IMR-90 (cell line): ENCODE results near the gene RMND1. TPM values are rescaled to one million over a fixed set of nuclear protein-coding genes. Genes with fewer than 3 reads are reported as not detected.

Source experiments
- ATAC-seq: fragments of 200-7000 bp; cut with Tn5 transposase; 2 replicates; pipeline ENCODE4 v1.9.1; 2020; ENCODE audit warnings: low read depth, mild to moderate bottlenecking, moderate library complexity
- BruUV-seq: library from RNA; stranded (reverse); fragments of 400-500 nt; replicated peaks from 2 replicates; lab custom pipeline; 2021; lab: Mats Ljungman, UMichigan
- CTCF ChIA-PET: fragments of 300-600 bp; formaldehyde crosslinking; extraction: SDS; loops from one replicate; lab custom pipeline; 2021; ENCODE audit warnings: antibody characterized with exemption; lab: Yijun Ruan, JAX
- POLR2A ChIA-PET: fragments of 300-600 bp; sonication (Branson Sonifier 250); formaldehyde crosslinking; loops from one replicate; lab custom pipeline; 2022; ENCODE audit warnings: antibody characterized with exemption; ENCODE audit not compliant: unreplicated experiment; lab: Charles Lee
- DNase-seq: peaks from one replicate; pipeline ENCODE4 v3.0.0; 2013
- H2AFZ ChIP-seq: replicated peaks from 2 replicates; pipeline ENCODE3; 2013; ENCODE audit warnings: low read length, mild to moderate bottlenecking; ENCODE audit not compliant: poor library complexity
- H2AK5ac ChIP-seq: 2 replicates; pipeline ENCODE4 v1.6.1; 2013; ENCODE audit warnings: low read depth, low read length, inconsistent platforms
- H2AK9ac ChIP-seq: replicated peaks from 2 replicates; pipeline ENCODE3; 2013; ENCODE audit warnings: mild to moderate bottlenecking, low read depth, low read length, moderate library complexity; ENCODE audit not compliant: poor library complexity
- H2BK120ac ChIP-seq: 2 replicates; pipeline ENCODE4 v1.6.1; 2013; ENCODE audit warnings: low read depth, low read length, inconsistent platforms
- H2BK15ac ChIP-seq: 3 replicates; pipeline ENCODE4 v1.6.1; 2013; ENCODE audit warnings: low read depth, low read length, inconsistent platforms
- H2BK20ac ChIP-seq: 2 replicates; pipeline ENCODE4 v1.6.1; 2013; ENCODE audit warnings: low read depth, mild to moderate bottlenecking, inconsistent platforms, low read length, moderate library complexity
- H2BK5ac ChIP-seq: 2 replicates; pipeline ENCODE4 v1.6.1; 2013; ENCODE audit warnings: mild to moderate bottlenecking, low read depth, low read length, inconsistent platforms; ENCODE audit not compliant: poor library complexity, severe bottlenecking
- H3K14ac ChIP-seq: replicated peaks from 2 replicates; pipeline ENCODE4 v1.6.1; 2013; ENCODE audit warnings: low read depth, low read length, inconsistent platforms
- H3K18ac ChIP-seq: 2 replicates; pipeline ENCODE4 v1.6.1; 2013; ENCODE audit warnings: low read depth, low read length, control low read depth
- H3K23ac ChIP-seq: 2 replicates; pipeline ENCODE4 v1.6.1; 2013; ENCODE audit warnings: low read depth, low read length, inconsistent platforms
- H3K27ac ChIP-seq: 2 replicates; pipeline ENCODE4 v1.5.1; 2013; ENCODE audit warnings: mild to moderate bottlenecking, control low read depth, low read length; ENCODE audit not compliant: insufficient read depth
- H3K27me3 ChIP-seq: 2 replicates; pipeline ENCODE4 v1.6.1; 2013; ENCODE audit warnings: low read length; ENCODE audit not compliant: control insufficient read depth, insufficient read depth
- H3K36me3 ChIP-seq: 2 replicates; pipeline ENCODE4 v1.6.1; 2013; ENCODE audit warnings: low read length, mixed read lengths; ENCODE audit not compliant: control insufficient read depth, insufficient read depth
- H3K4ac ChIP-seq: 2 replicates; pipeline ENCODE4 v1.6.1; 2013; ENCODE audit warnings: low read depth, low read length, inconsistent platforms
- H3K4me1 ChIP-seq: 2 replicates; pipeline ENCODE4 v1.6.1; 2013; ENCODE audit warnings: low read length, mixed read lengths; ENCODE audit not compliant: control insufficient read depth, insufficient read depth
- H3K4me2 ChIP-seq: 2 replicates; pipeline ENCODE4 v1.6.1; 2013; ENCODE audit warnings: low read depth, mild to moderate bottlenecking, control low read depth, low read length, moderate library complexity
- H3K4me3 ChIP-seq: 2 replicates; pipeline ENCODE4 v1.5.1; 2013; ENCODE audit warnings: low read depth, mild to moderate bottlenecking, control low read depth, low read length, moderate library complexity; ENCODE audit not compliant: insufficient read depth
- H3K56ac ChIP-seq: 2 replicates; pipeline ENCODE4 v1.6.1; 2013; ENCODE audit warnings: low read length, inconsistent platforms; ENCODE audit not compliant: insufficient read depth; ENCODE audit errors: extremely low read depth
- H3K79me1 ChIP-seq, 2 experiments: 2 replicates each; pipeline ENCODE4 v1.6.1; 2013; ENCODE audit warnings: low read length in 2 of 2, inconsistent platforms in 1 of 2, low read depth in 1 of 2
- H3K9ac ChIP-seq: 2 replicates; pipeline ENCODE4 v1.6.1; 2013; ENCODE audit warnings: low read depth, low read length, control low read depth
- H3K9me1 ChIP-seq: 2 replicates; pipeline ENCODE4 v1.6.1; 2013; ENCODE audit warnings: low read length, inconsistent platforms; ENCODE audit not compliant: insufficient read depth
- H3K9me3 ChIP-seq: 2 replicates; pipeline ENCODE4 v1.6.1; 2013; ENCODE audit warnings: low read length; ENCODE audit not compliant: control insufficient read depth, insufficient read depth
- H4K20me1 ChIP-seq: 2 replicates; pipeline ENCODE4 v1.6.1; 2013; ENCODE audit warnings: low read length, inconsistent platforms; ENCODE audit not compliant: insufficient read depth
- H4K5ac ChIP-seq: 2 replicates; pipeline ENCODE4 v1.6.1; 2013; ENCODE audit warnings: mild to moderate bottlenecking, low read depth, low read length, control low read depth
- H4K8ac ChIP-seq, 2 experiments: 2 replicates each; pipeline ENCODE4 v1.6.1; 2013; ENCODE audit warnings: low read depth in 2 of 2, low read length in 2 of 2, control low read depth in 1 of 2, inconsistent platforms in 1 of 2
- H4K91ac ChIP-seq: 2 replicates; pipeline ENCODE4 v1.6.1; 2013; ENCODE audit warnings: low read depth, low read length, inconsistent platforms; ENCODE audit not compliant: insufficient read depth
- BHLHE40 ChIP-seq: fragments of 150-350 bp; IDR thresholded peaks from 2 replicates; pipeline ENCODE4 v1.6.1; 2016; ENCODE audit warnings: mild to moderate bottlenecking, low read depth, low read length
- CEBPB ChIP-seq: IDR thresholded peaks from 2 replicates; pipeline ENCODE4 v1.6.1; 2012; ENCODE audit warnings: low read depth, low read length, improper control_type of control experiment
- CHD1 ChIP-seq: IDR thresholded peaks from 2 replicates; pipeline ENCODE4 v1.6.1; 2012; ENCODE audit warnings: low read depth, low read length, improper control_type of control experiment
- FOS ChIP-seq: fragments of 150-350 bp; IDR thresholded peaks from 2 replicates; pipeline ENCODE4 v1.6.1; 2016; ENCODE audit warnings: low read depth, low read length
- MAFK ChIP-seq: IDR thresholded peaks from 2 replicates; pipeline ENCODE4 v1.6.1; 2012; ENCODE audit warnings: low read depth, low read length, improper control_type of control experiment
- MAZ ChIP-seq: IDR thresholded peaks from 2 replicates; pipeline ENCODE4 v1.6.1; 2012; ENCODE audit warnings: low read depth, mild to moderate bottlenecking, low read length, improper control_type of control experiment, moderate library complexity, borderline replicate concordance
- MXI1 ChIP-seq: IDR thresholded peaks from 2 replicates; pipeline ENCODE4 v1.6.1; 2012; ENCODE audit warnings: low read depth, mild to moderate bottlenecking, low read length, moderate library complexity, borderline replicate concordance
- NFE2L2 ChIP-seq: fragments of 150-350 bp; IDR thresholded peaks from 2 replicates; pipeline ENCODE4 v1.6.1; 2016; ENCODE audit warnings: low read depth, mild to moderate bottlenecking, low read length
- POLR2A ChIP-seq: IDR thresholded peaks from 2 replicates; pipeline ENCODE4 v1.6.1; 2012; ENCODE audit warnings: mild to moderate bottlenecking, low read depth, low read length
- RAD21 ChIP-seq: IDR thresholded peaks from 2 replicates; pipeline ENCODE4 v1.6.1; 2012; ENCODE audit warnings: low read length, improper control_type of control experiment
- RCOR1 ChIP-seq: IDR thresholded peaks from 2 replicates; pipeline ENCODE4 v1.6.1; 2012; ENCODE audit warnings: mild to moderate bottlenecking, low read length, improper control_type of control experiment; ENCODE audit not compliant: insufficient replicate concordance
- RFX5 ChIP-seq: IDR thresholded peaks from 2 replicates; pipeline ENCODE4 v1.8.0; 2012; ENCODE audit warnings: low read depth, mild to moderate bottlenecking, low read length, moderate library complexity
- SMC3 ChIP-seq: fragments of 150-350 bp; IDR thresholded peaks from 2 replicates; pipeline ENCODE4 v1.6.1; 2016; ENCODE audit warnings: low read depth, mild to moderate bottlenecking, antibody characterized with exemption, low read length, moderate library complexity
- WGBS, 2 experiments: methylation state at CpG; one replicate each; pipeline versions ENCODE4 v1.1.5 to v1.1.7; 2013; ENCODE audit warnings: missing lambda C conversion rate in 2 of 2; ENCODE audit not compliant: insufficient read length in 1 of 2; ENCODE audit errors: extremely low coverage in 2 of 2; 5-methylcytosine and 5-hydroxymethylcytosine counted together
- dilution Hi-C: fragments of 300-500 bp; cut with HindIII; formaldehyde crosslinking; loops from one replicate; pipeline ENCODE4 v1.14.3; 2018; ENCODE audit warnings: low sequenced_read_pairs; ENCODE audit not compliant: unreplicated experiment
- in situ Hi-C: fragments of 300-500 bp; cut with MboI; formaldehyde crosslinking; loops from 3 replicates; pipeline ENCODE4 v1.14.3; 2019; ENCODE audit warnings: low sequenced_read_pairs, inconsistent platforms, mixed read lengths
- intact Hi-C: fragments of 100-400 bp; cut with micrococcal nuclease; formaldehyde crosslinking; loops from 2 replicates; pipeline ENCODE4 v1.10.0; 2022
- polyA plus RNA-seq, 3 experiments: library from polyadenylated mRNA; depleted of rRNA; stranded (reverse); fragments of >200 nt; gene quantifications; 2 replicates each; pipeline ENCODE4 v1.2.3, GENCODE V29; 2012; ENCODE audit warnings: low replicate concordance in 1 of 3
- total RNA-seq: library from RNA; depleted of rRNA; stranded (reverse); fragments of >200 nt; gene quantifications from 2 replicates; pipeline ENCODE4 v1.2.3, GENCODE V29; 2012
- TF ChIP-seq, protein P1 (sequence below): fragments of 150-350 bp; IDR thresholded peaks from 2 replicates; pipeline ENCODE4 v1.6.1; 2017; ENCODE audit warnings: mild to moderate bottlenecking, antibody characterized with exemption, low read length, low read depth
- TF ChIP-seq, protein P2 (sequence below): fragments of 150-350 bp; IDR thresholded peaks from 2 replicates; pipeline ENCODE4 v1.6.1; 2016; ENCODE audit warnings: low read depth, mild to moderate bottlenecking, low read length, moderate library complexity, borderline replicate concordance

RMND1 gene
- total and polyA plus RNA-seq, 2 of the 4 experiments (the other 2 are of a cell fraction) = 13.1 to 24.6 TPM

DNA sequence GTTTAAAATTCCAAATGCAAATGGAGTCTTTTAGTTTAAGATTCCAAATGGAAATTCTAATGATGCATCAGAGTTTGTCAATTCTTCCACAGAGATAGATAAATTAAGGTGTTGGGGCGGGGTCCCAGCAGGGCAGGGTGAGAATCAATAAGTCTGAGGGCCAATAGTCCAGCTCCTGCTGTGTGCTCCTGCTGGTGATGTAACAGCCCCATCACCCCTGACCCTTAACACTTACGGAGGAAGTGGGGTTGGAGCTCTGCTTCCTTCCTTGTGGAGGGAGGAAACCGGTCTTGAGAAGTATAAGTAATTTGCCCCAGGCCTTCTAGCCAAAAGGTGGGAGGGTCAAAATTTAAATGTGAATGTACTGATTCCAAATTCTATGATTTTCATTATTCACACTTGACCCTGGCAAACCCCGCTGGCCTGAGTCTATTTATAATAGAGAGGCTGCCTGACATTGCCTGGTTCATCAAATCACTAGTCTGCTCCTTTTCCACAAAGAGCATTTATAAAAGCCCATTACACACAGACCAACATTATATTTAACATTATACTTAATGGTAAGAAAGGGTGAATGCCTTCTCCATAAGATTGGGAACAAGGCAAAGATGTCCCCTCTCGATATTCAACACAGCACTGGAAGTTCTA, 77.8 kb downstream of the RMND1 start:
- Histone ChIP-seq H3K9me3 (no peaks in the 10 kb centered on the region), H2BK120ac (no peak overlapping the region), H2BK5ac (no peak overlapping the region), H4K8ac (no peak overlapping the region), H3K9ac (no peak overlapping the region), H3K23ac (no peak overlapping the region), H3K4ac (no peak overlapping the region), H3K4me3 (no peak overlapping the region), H3K36me3 (peaks cover 16% of the 10 kb centered on the region), H3K56ac (no peak overlapping the region), H3K27ac (no peak overlapping the region), H3K14ac (no peak overlapping the region), H3K9me1 (peaks cover 9% of the 10 kb centered on the region), H2AK5ac (no peak overlapping the region), H3K4me1 (no peaks in the 10 kb centered on the region; the same call in 1 of the 2 replicates), H3K4me2 (no peak overlapping the region), H3K27me3 (no peaks in the 10 kb centered on the region), H2AFZ (no peak overlapping the region), H2BK20ac (no peak overlapping the region), H3K79me1 (peaks cover 51 to 59% of the 10 kb centered on the region in 2 experiments), H2BK15ac (no peak overlapping the region), H3K18ac (no peak overlapping the region), H2AK9ac (no peak overlapping the region), H4K20me1 (peaks cover 6% of the 10 kb centered on the region; the same call in 1 of the 2 replicates), H4K5ac (no peak overlapping the region), H4K91ac (no peak overlapping the region)
- BruUV-seq = no TSS peak
- dilution Hi-C loops (no loop called here), in situ Hi-C loops (no loop called here), intact Hi-C loops (no loop called here)
- TF ChIP-seq CHD1 (no peak), MAZ (no peak), MXI1 (no peak), NFE2L2 (no peak), MAFK (no peak), RFX5 (no peak), POLR2A (no peak), RAD21 (no peak), FOS (no peak), BHLHE40 (no peak), CEBPB (no peak), RCOR1 (no peak), SMC3 (no peak)
- TF ChIP-seq, protein P1, sequence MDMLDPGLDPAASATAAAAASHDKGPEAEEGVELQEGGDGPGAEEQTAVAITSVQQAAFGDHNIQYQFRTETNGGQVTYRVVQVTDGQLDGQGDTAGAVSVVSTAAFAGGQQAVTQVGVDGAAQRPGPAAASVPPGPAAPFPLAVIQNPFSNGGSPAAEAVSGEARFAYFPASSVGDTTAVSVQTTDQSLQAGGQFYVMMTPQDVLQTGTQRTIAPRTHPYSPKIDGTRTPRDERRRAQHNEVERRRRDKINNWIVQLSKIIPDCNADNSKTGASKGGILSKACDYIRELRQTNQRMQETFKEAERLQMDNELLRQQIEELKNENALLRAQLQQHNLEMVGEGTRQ = no peak
- TF ChIP-seq, protein P2, sequence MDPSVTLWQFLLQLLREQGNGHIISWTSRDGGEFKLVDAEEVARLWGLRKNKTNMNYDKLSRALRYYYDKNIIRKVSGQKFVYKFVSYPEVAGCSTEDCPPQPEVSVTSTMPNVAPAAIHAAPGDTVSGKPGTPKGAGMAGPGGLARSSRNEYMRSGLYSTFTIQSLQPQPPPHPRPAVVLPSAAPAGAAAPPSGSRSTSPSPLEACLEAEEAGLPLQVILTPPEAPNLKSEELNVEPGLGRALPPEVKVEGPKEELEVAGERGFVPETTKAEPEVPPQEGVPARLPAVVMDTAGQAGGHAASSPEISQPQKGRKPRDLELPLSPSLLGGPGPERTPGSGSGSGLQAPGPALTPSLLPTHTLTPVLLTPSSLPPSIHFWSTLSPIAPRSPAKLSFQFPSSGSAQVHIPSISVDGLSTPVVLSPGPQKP = no peak
- no peak for DNase-seq
- no CpG with 5 or more reads among the region's 5 CpGs for WGBS, 2 experiments
- ChIA-PET CTCF (interaction anchor here (1.0 kb wide), 1 partner anchor 482 kb away, joined by 3 read pairs; no protein-coding TSS in a partner anchor), POLR2A (no interaction called here)
- no peak for ATAC-seq
